Ishikawa (cell line): ENCODE results near the gene SF3B5.

Experiments
- CREB1 ChIP-seq: IDR thresholded peaks from 2 replicates; pipeline ENCODE4 v1.6.1; 2012; ENCODE audit warnings: low read depth
- EGR1 ChIP-seq: IDR thresholded peaks from 2 replicates; pipeline ENCODE4 v1.6.1; 2012
- EP300 ChIP-seq: IDR thresholded peaks from 2 replicates; pipeline ENCODE4 v1.6.1; 2012; ENCODE audit warnings: borderline replicate concordance
- MAX ChIP-seq: IDR thresholded peaks from 2 replicates; pipeline ENCODE4 v1.6.1; 2012
- TAF1 ChIP-seq: IDR thresholded peaks from 2 replicates; pipeline ENCODE4 v1.6.1; 2012; ENCODE audit warnings: low read depth, mild to moderate bottlenecking
- TCF12 ChIP-seq: IDR thresholded peaks from 2 replicates; pipeline ENCODE4 v1.6.1; 2012; ENCODE audit warnings: low read depth
- YY1 ChIP-seq: IDR thresholded peaks from 2 replicates; pipeline ENCODE4 v1.6.1; 2012; ENCODE audit warnings: low read depth
- ZBTB7A ChIP-seq: IDR thresholded peaks from 2 replicates; pipeline ENCODE4 v1.6.1; 2012; ENCODE audit warnings: low read depth
- TF ChIP-seq, protein P1 (sequence below): IDR thresholded peaks from 2 replicates; pipeline ENCODE4 v1.6.1; 2012; ENCODE audit warnings: low read depth, mild to moderate bottlenecking

- no peak for TF ChIP-seq EP300
- TF ChIP-seq MAX, result no peak
- TF ChIP-seq, protein P1, sequence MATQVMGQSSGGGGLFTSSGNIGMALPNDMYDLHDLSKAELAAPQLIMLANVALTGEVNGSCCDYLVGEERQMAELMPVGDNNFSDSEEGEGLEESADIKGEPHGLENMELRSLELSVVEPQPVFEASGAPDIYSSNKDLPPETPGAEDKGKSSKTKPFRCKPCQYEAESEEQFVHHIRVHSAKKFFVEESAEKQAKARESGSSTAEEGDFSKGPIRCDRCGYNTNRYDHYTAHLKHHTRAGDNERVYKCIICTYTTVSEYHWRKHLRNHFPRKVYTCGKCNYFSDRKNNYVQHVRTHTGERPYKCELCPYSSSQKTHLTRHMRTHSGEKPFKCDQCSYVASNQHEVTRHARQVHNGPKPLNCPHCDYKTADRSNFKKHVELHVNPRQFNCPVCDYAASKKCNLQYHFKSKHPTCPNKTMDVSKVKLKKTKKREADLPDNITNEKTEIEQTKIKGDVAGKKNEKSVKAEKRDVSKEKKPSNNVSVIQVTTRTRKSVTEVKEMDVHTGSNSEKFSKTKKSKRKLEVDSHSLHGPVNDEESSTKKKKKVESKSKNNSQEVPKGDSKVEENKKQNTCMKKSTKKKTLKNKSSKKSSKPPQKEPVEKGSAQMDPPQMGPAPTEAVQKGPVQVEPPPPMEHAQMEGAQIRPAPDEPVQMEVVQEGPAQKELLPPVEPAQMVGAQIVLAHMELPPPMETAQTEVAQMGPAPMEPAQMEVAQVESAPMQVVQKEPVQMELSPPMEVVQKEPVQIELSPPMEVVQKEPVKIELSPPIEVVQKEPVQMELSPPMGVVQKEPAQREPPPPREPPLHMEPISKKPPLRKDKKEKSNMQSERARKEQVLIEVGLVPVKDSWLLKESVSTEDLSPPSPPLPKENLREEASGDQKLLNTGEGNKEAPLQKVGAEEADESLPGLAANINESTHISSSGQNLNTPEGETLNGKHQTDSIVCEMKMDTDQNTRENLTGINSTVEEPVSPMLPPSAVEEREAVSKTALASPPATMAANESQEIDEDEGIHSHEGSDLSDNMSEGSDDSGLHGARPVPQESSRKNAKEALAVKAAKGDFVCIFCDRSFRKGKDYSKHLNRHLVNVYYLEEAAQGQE, result no peak
- no peak for TF ChIP-seq ZBTB7A
- no peak for TF ChIP-seq EGR1
- TF ChIP-seq TCF12, result no peak
- no peak for TF ChIP-seq TAF1
- TF ChIP-seq CREB1, result no peak
- no peak for TF ChIP-seq YY1
Observed at GRCh38 chr6:144140867-144141266, 45.5 kb upstream of the SF3B5 start.
